IPS-18a (cell line): ENCODE measurements around the gene TRMT2A.

Experiments
- H3K27ac ChIP-seq: one replicate; pipeline ENCODE4 v1.5.1; 2013; ENCODE audit warnings: low read length
- H3K27me3 ChIP-seq: one replicate; pipeline ENCODE4 v1.6.1; 2013; ENCODE audit warnings: mild to moderate bottlenecking, low read length; ENCODE audit not compliant: control insufficient read depth, insufficient read depth
- H3K36me3 ChIP-seq: one replicate; pipeline ENCODE4 v1.6.1; 2013; ENCODE audit warnings: low read depth, low read length; ENCODE audit not compliant: control insufficient read depth
- H3K4me1 ChIP-seq: one replicate; pipeline ENCODE4 v1.6.1; 2013; ENCODE audit warnings: low read depth, low read length; ENCODE audit not compliant: control insufficient read depth
- H3K4me3 ChIP-seq: one replicate; pipeline ENCODE4 v1.5.1; 2013; ENCODE audit warnings: low read length
- H3K9ac ChIP-seq: one replicate; pipeline ENCODE4 v1.6.1; 2013; ENCODE audit warnings: mild to moderate bottlenecking, low read length, moderate library complexity
- H3K9me3 ChIP-seq: one replicate; pipeline ENCODE4 v1.6.1; 2013; ENCODE audit warnings: low read depth, low read length; ENCODE audit not compliant: control insufficient read depth

Gene TRMT2A

DNA sequence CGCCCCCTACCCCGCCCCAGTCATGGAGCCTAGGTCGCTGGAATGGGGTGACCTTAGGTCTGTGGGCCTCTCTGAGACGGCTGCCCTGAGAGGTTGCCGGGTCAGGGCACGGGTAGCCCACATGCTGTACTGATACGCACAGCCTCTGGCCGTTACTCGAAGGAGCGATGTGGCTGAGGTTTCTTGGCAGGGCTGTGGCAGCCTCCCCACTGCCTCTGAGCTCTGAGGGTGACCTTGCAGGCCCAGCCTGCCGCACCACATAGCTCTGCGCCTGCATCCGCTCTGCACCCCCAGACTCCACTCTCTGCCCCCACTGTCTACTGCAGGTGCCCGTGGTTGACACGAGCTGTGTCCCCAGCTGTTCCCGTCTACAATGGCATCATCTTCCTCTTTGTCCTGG is 21.8 kb upstream of the TRMT2A start:
- Histone ChIP-seq H3K27ac (no peak overlapping the region), H3K9me3 (no peaks in the 10 kb centered on the region), H3K36me3 (peaks cover 3% of the 10 kb centered on the region), H3K4me1 (no peaks in the 10 kb centered on the region), H3K9ac (no peak overlapping the region), H3K27me3 (no peaks in the 10 kb centered on the region), H3K4me3 (no peak overlapping the region)

DNA sequence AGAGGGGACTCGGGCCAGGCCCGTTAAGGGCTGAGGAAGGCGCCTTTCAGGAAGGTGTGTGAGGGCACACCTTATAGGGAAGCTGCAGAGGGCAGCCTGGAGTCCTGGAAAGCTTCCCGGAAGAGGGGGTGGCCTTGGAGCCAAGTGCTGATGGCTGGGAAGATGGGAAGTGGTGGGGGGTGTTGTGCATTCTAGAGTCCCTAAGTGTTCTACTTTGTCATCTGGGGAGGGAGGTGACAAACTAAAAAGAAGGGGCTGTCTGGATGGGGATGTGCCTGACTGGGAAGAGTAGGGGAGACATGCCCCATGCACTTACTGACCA is 21.4 kb upstream of the TRMT2A start:
- H3K9me3 ChIP-seq, result no peaks in the 10 kb centered on the region
- H3K36me3 ChIP-seq, result peaks cover 3% of the 10 kb centered on the region
- no peak overlapping the region for H3K27ac ChIP-seq
- no peak overlapping the region for H3K4me3 ChIP-seq
- no peak overlapping the region for H3K9ac ChIP-seq
- no peaks in the 10 kb centered on the region for H3K27me3 ChIP-seq
- no peaks in the 10 kb centered on the region for H3K4me1 ChIP-seq

DNA sequence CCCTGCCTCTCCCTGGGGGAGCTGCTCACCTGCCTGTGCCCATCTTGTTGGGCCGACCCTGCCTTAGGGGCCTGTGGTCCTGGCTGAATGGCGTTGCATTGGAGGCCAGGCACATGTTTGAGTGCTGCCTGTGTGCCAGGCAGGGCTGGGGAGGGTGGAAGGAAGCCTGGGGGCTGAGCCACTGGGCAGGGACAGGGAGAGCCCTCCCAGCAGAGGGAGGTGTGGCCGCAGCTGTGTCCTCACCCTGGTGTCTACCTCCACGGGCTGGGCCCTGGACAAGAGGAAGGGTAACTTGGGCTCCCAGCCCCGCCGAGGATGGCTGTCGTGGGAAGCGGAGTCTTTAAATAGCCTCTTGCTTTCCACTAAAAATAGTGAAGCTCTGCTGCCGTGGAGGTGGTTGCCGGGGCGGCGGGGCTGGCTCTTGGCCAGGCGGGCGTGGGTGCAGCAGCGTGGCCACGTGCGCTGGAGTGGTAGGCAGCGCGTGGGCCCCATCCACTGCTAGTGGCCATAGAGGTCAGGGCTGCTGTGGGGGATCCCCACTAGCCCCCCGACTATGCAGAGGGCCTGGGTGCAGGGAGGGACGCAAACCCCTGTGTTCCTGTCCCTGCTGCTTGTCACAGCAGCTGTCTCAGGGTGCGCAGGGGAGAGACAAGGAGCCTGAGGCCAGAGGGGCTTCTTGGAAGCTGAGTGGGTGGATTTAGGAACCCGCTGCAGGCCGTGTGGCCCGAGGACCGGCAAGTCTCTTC is 20.8 kb upstream of the TRMT2A start:
- no peaks in the 10 kb centered on the region for H3K27me3 ChIP-seq
- no peak overlapping the region for H3K27ac ChIP-seq
- H3K4me3 ChIP-seq, result no peak overlapping the region
- no peaks in the 10 kb centered on the region for H3K4me1 ChIP-seq
- no peak overlapping the region for H3K9ac ChIP-seq
- H3K9me3 ChIP-seq, result no peaks in the 10 kb centered on the region
- peaks cover 3% of the 10 kb centered on the region for H3K36me3 ChIP-seq

DNA sequence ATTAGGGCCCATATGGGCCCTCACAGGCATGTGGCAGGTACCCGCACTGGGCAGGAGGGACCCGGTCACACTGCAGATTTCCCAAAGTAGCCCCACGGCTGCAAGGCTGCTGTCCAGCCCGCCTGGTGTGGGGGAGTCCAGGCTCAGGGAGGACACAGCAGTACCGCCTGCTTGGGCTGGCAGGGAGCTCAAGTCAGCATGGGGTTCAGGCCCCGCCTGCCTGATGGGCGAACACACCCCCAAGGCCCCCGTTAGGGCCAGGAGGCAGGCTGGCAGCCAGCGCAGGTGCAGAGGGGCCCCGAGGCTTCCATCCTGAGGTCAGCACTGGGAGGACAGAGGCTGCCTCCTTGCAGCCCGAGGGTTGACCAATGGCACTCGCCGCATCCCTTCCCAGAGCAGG is 20.1 kb upstream of the TRMT2A start:
- no peak overlapping the region for H3K4me3 ChIP-seq
- no peak overlapping the region for H3K27ac ChIP-seq
- H3K4me1 ChIP-seq, result no peaks in the 10 kb centered on the region
- no peak overlapping the region for H3K9ac ChIP-seq
- H3K27me3 ChIP-seq, result no peaks in the 10 kb centered on the region
- H3K36me3 ChIP-seq, result peaks cover 3% of the 10 kb centered on the region
- no peaks in the 10 kb centered on the region for H3K9me3 ChIP-seq

DNA sequence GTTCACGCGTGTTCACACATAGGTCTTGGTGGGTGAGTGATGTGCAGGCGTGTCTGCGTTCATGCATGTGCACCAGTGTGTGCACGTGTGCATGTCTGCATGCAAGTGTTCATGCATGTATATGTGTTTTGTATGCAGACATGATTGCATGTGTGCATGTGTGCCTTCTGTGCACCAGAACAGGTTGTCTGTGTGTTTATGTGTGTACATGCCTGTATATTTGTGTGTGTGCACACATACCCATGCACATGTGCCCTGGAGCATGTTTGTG is 19.5 kb upstream of the TRMT2A start:
- no peaks in the 10 kb centered on the region for H3K27me3 ChIP-seq
- no peak overlapping the region for H3K9ac ChIP-seq
- no peaks in the 10 kb centered on the region for H3K9me3 ChIP-seq
- H3K4me3 ChIP-seq, result no peak overlapping the region
- H3K4me1 ChIP-seq, result no peaks in the 10 kb centered on the region
- no peak overlapping the region for H3K27ac ChIP-seq
- H3K36me3 ChIP-seq, result peaks cover 3% of the 10 kb centered on the region

DNA sequence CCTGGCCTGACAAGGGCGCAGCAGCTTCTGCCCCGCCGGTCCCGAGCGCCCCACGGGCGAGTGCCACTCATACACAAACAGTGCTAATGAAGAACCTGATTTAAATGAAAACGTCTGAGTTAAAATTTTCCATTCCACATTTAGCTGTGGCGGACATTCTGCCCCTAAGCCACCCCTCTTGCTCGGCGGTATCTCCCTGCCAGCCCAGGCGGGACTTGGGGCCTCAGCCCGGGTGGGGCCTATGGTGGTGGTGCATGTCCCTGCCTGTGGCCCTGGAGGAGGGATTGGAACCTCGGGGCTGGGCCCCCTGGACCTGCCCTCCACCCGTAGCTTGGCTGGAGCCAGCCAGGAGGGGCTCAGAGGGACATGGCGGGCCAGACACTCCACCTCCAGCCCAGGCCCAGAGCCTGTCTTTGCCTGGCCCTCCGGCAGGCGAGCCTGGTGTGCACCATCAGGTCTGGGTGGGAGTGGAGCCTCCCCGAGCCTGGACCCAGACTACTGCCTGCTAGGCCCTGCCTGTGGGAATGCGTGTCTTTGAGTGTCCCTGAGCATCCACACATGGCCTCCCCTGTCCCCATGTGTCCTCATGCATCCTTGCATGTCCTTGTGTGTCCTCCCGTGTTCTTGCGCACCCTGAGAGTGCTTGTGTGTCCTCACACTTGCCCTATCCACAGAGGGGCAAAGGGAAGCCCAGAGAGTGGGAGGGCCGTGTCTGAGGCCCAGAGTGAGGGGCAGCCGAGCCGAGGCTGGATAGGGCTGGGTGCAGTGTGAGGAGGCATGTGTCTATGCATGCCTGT is 19.0 kb upstream of the TRMT2A start:
- Histone ChIP-seq H3K36me3 (peaks cover 3% of the 10 kb centered on the region), H3K9me3 (no peaks in the 10 kb centered on the region), H3K27ac (no peak overlapping the region), H3K9ac (no peak overlapping the region), H3K4me3 (no peak overlapping the region), H3K27me3 (no peaks in the 10 kb centered on the region), H3K4me1 (no peaks in the 10 kb centered on the region)

DNA sequence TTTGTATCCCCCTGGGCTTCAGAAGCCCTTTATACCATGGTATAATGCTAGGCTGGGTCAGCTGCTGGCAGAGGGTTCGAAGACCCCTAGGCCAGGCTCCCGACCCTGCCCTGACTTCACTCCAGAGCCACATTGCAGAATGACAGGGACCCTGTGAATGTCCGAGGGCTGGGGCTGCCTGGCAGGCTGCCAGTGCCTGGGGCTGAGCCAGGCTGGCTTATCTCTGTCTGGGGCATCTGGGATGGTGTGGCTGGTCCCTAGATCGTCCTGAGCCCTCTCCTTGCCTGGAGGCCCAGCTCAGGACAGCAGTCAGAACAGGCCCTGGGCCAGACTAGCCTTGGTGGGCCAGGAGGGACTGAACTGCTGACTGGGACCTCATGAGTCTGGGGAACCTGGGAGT is 18.2 kb upstream of the TRMT2A start:
- no peak overlapping the region for H3K9ac ChIP-seq
- H3K27ac ChIP-seq, result no peak overlapping the region
- no peaks in the 10 kb centered on the region for H3K9me3 ChIP-seq
- no peaks in the 10 kb centered on the region for H3K4me1 ChIP-seq
- no peak overlapping the region for H3K4me3 ChIP-seq
- H3K27me3 ChIP-seq, result no peaks in the 10 kb centered on the region
- peaks cover 3% of the 10 kb centered on the region for H3K36me3 ChIP-seq

DNA sequence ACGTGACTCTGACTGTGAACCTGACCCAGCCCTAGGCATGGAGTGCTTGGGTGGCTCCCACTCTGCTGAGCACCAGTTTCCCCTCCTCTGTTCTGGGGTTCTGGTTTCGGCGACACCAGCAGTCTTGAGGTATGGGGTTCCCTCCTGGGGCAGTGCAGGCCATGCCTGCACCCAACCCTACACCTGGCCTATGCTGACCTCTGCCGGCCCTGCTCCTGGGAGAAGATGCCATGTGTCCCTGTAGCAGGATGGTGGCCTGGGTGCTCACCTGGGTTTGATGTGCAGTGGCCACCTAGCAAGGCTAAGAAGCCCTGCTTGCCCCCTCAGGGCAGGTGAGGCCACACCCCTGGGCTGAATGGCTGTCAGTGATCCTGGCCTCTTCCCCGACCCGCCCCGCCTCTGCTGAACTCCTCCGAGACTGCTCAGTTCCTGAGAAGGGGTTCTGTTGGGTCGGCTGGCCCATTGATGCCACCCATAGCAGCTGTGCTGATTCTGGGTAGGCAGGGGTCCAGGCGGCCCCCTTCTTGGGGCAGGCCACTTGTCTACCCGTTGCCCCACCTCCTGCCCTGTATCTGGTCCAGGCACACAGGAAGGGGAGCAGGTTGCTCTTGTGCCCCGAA is 17.0 kb upstream of the TRMT2A start:
- Histone ChIP-seq H3K9me3 (no peaks in the 10 kb centered on the region), H3K4me3 (no peak overlapping the region), H3K27me3 (no peaks in the 10 kb centered on the region), H3K36me3 (no peaks in the 10 kb centered on the region), H3K4me1 (no peaks in the 10 kb centered on the region), H3K9ac (no peak overlapping the region), H3K27ac (no peak overlapping the region)

DNA sequence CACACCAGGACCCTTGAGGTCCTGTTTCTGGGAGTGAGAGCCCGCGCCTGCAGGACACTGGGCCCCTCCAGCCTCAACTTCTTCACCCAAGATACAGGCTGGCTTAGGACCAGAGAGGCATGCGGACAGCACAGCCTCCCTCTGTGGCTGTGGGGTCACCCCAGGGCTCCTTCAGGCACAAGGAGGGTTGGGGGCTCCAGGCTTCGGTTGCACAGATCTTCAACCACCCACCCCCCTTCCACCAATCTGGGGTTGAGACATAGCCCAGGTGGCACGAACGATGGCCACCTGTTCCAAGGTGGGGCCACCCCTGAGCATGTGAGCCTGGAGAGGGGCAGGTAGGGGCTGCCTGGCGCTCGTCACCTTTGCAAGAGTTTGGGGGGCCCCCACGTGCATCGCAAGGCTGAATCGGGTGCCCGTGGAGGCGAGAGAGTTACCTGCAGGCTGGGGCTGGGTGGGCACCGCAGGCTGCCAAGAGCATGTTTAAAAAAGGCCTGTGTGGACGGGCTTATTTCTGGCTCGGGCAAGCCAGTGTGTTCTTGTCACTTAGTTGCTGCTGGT is 15.7 kb upstream of the TRMT2A start:
- Histone ChIP-seq H3K9ac (no peak overlapping the region), H3K36me3 (peaks cover 3% of the 10 kb centered on the region), H3K4me3 (peak overlapping the region; percentile 65), H3K27ac (no peak overlapping the region), H3K9me3 (no peaks in the 10 kb centered on the region), H3K4me1 (no peaks in the 10 kb centered on the region), H3K27me3 (no peaks in the 10 kb centered on the region)

DNA sequence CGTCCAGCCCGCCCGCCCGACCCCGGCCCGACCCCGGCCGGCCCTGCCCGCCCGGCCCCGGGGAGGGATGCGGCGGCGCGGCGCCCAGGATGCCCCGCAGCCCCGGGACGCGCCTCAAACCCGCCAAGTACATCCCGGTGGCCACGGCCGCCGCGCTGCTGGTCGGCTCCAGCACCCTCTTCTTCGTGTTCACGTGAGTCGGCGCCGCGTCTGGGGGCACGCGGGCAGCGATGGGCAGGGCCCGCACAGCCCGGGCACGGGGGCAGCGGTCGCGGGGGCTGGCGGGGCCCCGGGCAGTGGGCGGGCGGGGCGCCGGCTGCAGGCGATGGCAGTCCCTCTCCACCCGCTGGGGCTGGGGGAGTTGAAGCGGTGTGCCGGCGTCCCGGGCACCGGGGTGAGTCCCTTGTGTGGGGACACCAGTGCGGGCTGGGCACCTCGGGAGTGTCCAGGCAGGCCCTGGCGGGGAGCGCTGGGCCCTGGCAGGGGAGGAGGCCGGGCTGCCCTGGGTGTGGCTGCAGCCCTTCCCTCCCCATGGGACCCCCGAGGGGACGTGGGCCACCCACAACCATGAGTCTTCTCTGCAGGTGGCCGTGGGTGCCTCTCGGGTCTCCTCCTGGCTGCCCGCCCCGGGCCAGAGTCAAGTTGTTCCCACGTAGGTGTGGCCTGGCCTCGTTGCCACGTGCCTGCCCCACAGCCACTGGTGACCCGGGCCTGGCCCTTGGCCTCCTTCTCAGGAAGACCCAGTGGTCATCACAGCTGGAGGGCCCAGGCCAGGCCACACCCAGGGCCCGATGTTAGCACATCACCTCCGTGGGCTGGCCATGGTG is 15.0 kb upstream of the TRMT2A start:
- no peaks in the 10 kb centered on the region for H3K27me3 ChIP-seq
- H3K9me3 ChIP-seq, result no peaks in the 10 kb centered on the region
- H3K27ac ChIP-seq, result no peak overlapping the region
- H3K36me3 ChIP-seq, result peaks cover 10% of the 10 kb centered on the region
- H3K4me1 ChIP-seq, result no peaks in the 10 kb centered on the region
- no peak overlapping the region for H3K9ac ChIP-seq
- H3K4me3 ChIP-seq, result peak overlapping the region; percentile 65

DNA sequence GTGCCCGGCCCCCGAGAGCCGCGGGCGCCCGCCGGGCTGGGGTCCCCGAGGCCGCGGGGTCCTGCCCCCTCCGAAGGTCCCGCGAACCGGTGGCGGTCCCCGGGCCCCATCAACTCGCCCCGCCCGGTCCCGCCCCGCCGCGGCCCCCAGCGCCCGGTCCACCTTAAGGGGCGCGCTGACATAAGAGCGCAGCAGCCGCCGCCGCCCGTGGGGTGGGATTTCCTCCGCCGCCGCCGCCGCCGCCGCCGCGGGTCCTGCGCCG is 14.5 kb upstream of the TRMT2A start, which contains the start of gene ZDHHC8:
Gene ZDHHC8 (plus strand): TSS at position 208 of the 262 bp plus-strand sequence. CDS start 144 bp downstream, outside the sequence.
- H3K9me3 ChIP-seq, result no peaks in the 10 kb centered on the region
- no peaks in the 10 kb centered on the region for H3K27me3 ChIP-seq
- no peak within 1 kb of the TSS for H3K9ac ChIP-seq
- no peak within 1 kb of the TSS for H3K27ac ChIP-seq
- H3K4me1 ChIP-seq, result no peaks in the 10 kb centered on the region
- peak within 1 kb of the TSS; percentile 65 for H3K4me3 ChIP-seq
- peaks cover 16% of the 10 kb centered on the region for H3K36me3 ChIP-seq
